Inferior parietal cortex (tissue), 1 donor: ENCODE measurements around the gene UNC5C.

ENCODE experiments used
- DNase-seq: peaks from one replicate; pipeline ENCODE4 v3.0.0-alpha.2; 2016; ENCODE audit errors: extremely low spot score

Gene UNC5C

GRCh38 chr4:95220205-95221175 lies 328.3 kb downstream of the UNC5C start:
- no peak for DNase-seq

- no peak for DNase-seq
Observed at GRCh38 chr4:95219109-95219508, 329.7 kb downstream of the UNC5C start.

GRCh38 chr4:95217197-95217596 lies 331.6 kb downstream of the UNC5C start:
- DNase-seq = no peak

GRCh38 chr4:95216636-95217035 lies 332.1 kb downstream of the UNC5C start:
- DNase-seq = no peak

- DNase-seq = no peak
Observed at GRCh38 chr4:95215991-95216605, 332.7 kb downstream of the UNC5C start.

GRCh38 chr4:95215043-95215442 lies 333.7 kb downstream of the UNC5C start:
- DNase-seq = no peak

- no peak for DNase-seq
Observed at GRCh38 chr4:95214408-95214807, 334.4 kb downstream of the UNC5C start.

GRCh38 chr4:95213366-95213765 lies 335.4 kb downstream of the UNC5C start:
- DNase-seq = peak; percentile 59

GRCh38 chr4:95212692-95213091 lies 336.1 kb downstream of the UNC5C start:
- DNase-seq = no peak

GRCh38 chr4:95209927-95210326 lies 338.8 kb downstream of the UNC5C start:
- no peak for DNase-seq

GRCh38 chr4:95204873-95205272 lies 343.9 kb downstream of the UNC5C start:
- no peak for DNase-seq

- no peak for DNase-seq
Observed at GRCh38 chr4:95204267-95204844, 344.4 kb downstream of the UNC5C start.

GRCh38 chr4:95198961-95199360 lies 349.8 kb downstream of the UNC5C start:
- no peak for DNase-seq

- no peak for DNase-seq
Observed at GRCh38 chr4:95197353-95197752, 351.4 kb downstream of the UNC5C start.

GRCh38 chr4:95193391-95194224 lies 355.2 kb downstream of the UNC5C start:
- DNase-seq = no peak

GRCh38 chr4:95191537-95191936 lies 357.2 kb downstream of the UNC5C start:
- no peak for DNase-seq

GRCh38 chr4:95190751-95191436 lies 357.9 kb downstream of the UNC5C start:
- no peak for DNase-seq

GRCh38 chr4:95188701-95189370 lies 359.9 kb downstream of the UNC5C start:
- no peak for DNase-seq

- DNase-seq = no peak
Observed at GRCh38 chr4:95186666-95187065, 362.1 kb downstream of the UNC5C start.

- no peak for DNase-seq
Observed at GRCh38 chr4:95183656-95184408, 364.9 kb downstream of the UNC5C start.
